Activated T-cell treated with anti-CD3 and anti-CD28 coated beads, Interleukin-2, amount 50 U/mL, for 24 hours (primary cell): Measurements from ENCODE around the gene CAMKK1.
"Not testable (repeated sequence)": the region's sequence is repeated elsewhere in the genome, so short reads cannot be mapped to it uniquely, and the experiment has no call there.

Experiments
- DNase-seq: peaks from one replicate; pipeline ENCODE4 v3.0.0-alpha.2; 2020
- H3K27ac Mint-ChIP-seq: 2 replicates; pipeline ENCODE4 v1.8.0; 2020; ENCODE audit warnings: mild to moderate bottlenecking, mixed read lengths
- H3K27me3 Mint-ChIP-seq: 2 replicates; pipeline ENCODE4 v1.8.0; 2020; ENCODE audit warnings: mixed read lengths
- H3K36me3 Mint-ChIP-seq: 2 replicates; pipeline ENCODE4 v1.8.0; 2020; ENCODE audit warnings: low read depth, mixed read lengths
- H3K4me1 Mint-ChIP-seq: 2 replicates; pipeline ENCODE4 v1.8.0; 2020; ENCODE audit warnings: low read depth, mixed read lengths
- H3K4me3 Mint-ChIP-seq: 2 replicates; pipeline ENCODE4 v1.8.0; 2020; ENCODE audit warnings: mild to moderate bottlenecking, moderate library complexity, mixed read lengths
- H3K9me3 Mint-ChIP-seq: 2 replicates; pipeline ENCODE4 v1.8.0; 2020; ENCODE audit warnings: mixed read lengths

Gene CAMKK1

DNA sequence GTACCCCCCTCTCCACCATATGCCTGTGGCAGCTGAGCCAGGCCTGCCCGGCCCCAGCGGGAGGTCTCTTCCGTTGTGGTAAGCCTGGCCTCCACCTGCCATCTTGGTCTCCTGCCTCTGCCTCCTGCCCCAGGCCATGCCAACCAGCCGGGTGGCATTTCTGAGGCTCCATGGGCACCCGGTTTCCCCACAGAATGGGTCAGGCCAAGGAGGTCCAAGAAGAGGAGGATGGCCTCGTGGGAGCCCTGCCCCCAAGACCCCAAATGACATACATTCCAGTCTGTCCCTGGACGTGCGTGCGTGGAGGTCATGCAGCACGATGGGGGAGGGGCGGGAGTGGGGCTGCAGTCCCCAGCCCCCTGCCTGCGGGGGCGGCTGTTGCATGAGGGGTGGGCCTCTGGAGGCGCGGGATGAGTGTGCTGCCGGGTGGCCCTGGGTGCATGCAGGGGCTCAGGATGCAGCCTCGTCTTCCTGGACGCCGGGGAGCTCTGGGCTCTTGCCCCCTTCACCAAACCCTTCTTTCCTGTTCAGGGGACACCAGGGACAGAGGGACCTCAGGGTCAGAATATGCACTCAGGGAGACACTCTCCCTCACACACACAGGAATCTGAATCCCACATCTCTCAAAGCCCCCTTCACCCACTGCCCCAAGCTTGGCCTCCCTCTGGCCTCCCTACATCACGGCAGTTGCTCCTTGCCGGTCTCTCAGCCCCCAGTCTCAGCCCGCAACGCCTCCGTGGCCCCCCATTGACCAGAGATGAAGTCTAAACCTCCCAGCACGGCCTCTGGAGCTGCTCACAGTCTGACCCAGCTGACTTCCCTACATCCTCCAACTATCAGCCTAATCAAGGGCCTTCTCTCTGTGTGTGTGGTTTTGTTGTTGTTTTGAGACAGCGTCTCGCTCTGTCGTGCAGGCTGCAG lies 30.8 kb downstream of the CAMKK1 start:
- no peak overlapping the region for H3K27ac Mint-ChIP-seq
- no peaks in the 10 kb centered on the region for H3K27me3 Mint-ChIP-seq
- H3K4me1 Mint-ChIP-seq = no peaks in the 10 kb centered on the region
- H3K9me3 Mint-ChIP-seq = no peaks in the 10 kb centered on the region
- DNase-seq = no peak
- peaks cover 25% of the 10 kb centered on the region for H3K36me3 Mint-ChIP-seq
- no peak overlapping the region for H3K4me3 Mint-ChIP-seq

DNA sequence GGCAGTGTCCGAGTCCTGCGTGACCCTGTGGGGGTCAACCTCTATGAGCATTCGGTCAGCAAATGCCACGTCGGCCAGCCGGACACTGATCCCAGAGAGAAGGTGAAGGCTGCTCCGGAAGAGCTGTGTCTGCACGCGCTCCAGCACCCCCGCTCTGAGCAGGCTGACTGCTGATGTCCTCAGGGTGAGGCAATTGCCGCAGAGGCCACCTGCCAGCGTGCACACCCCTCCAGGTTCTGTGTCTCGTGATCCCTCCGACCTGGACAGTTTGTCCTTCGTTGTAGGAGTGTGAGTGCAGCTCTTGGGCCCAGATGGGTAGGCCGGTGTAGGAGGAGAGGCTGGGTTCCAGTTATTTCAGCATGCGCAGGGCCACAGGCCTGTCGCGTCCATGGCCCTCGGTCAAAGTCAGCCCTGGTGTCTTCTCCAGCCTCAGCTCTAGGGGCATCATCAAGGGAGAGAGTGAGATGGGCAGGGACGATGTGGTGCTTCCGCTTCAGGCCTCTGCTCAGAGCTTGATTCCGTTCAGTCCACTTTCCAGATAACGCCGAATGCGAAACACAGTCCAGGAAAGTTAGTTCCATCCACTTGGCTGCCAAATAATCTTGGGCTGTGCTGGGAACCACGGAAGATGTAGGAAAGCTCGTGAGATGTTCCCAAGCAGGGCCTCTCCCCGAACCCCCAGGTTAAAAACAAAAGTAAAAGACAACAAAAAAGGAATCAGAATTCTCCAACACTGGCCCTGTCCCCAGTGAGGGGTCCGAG lies 31.7 kb downstream of the CAMKK1 start:
- DNase-seq = no peak
- Mint-ChIP-seq H3K27ac (no peak overlapping the region), H3K9me3 (no peaks in the 10 kb centered on the region), H3K36me3 (peaks cover 25% of the 10 kb centered on the region), H3K4me1 (no peaks in the 10 kb centered on the region), H3K4me3 (no peak overlapping the region), H3K27me3 (no peaks in the 10 kb centered on the region)

DNA sequence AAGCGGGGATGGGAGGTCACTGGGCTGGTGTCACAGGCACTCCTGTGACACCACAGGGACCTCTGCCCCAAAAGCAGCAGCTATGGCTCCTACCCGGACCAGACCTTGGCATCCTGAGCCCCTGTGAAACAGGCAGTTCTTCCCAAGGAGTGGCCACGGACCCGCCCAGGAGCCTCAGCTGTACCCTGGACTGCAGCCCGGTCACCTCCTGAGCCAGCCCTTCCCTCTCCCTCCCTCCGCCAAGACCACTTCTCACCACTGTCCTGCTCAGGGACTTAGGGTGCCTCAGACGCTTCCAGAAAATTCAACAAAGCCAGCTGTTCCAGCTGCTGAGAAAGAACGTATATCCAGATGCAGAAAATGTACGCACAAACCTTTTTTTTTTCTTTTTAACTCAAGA lies 32.9 kb downstream of the CAMKK1 start:
- peaks cover 25% of the 10 kb centered on the region for H3K36me3 Mint-ChIP-seq
- H3K4me3 Mint-ChIP-seq = no peak overlapping the region
- no peak for DNase-seq
- no peaks in the 10 kb centered on the region for H3K4me1 Mint-ChIP-seq
- no peak overlapping the region for H3K27ac Mint-ChIP-seq
- no peaks in the 10 kb centered on the region for H3K27me3 Mint-ChIP-seq
- no peaks in the 10 kb centered on the region for H3K9me3 Mint-ChIP-seq

DNA sequence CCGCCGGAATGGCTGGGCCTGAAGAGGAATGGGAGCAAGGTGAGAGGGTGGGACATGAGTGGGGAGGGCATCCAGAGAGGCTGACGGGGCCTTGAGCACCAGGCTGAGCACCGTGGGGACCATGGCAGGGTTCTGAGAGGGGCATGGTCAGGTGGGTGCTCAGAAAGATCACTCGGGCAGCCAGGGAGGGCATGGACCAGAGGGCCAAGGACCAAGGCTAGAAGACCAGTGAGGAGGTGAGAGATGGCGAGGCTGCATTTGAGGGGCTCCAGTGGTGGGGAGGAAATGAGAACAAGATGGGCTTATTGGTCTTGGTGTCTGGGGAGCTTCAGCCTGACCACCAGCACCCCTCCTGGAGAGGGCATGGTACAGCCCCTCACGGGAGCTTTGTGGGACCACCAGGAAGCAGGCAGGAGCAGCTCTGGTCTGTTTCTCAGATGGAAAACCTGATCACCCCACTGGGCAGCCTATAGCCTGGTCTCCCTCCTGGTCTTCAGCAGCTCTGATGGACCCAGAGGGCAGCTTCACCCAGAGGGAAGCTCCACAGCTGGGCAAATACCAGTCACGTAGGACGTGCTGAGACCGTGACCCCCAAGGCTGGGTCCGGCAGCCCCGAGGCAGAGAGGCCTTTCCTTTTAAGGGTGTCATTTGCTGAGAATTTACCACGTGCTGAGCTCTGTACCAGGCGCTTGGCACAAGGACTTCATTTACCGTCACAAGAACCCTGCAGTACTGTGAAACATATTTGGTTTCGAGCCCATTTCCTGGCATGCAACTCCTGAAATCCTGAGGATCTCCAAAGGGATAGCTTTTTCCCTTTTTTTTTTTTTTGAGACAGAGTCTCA lies 35.4 kb downstream of the CAMKK1 start:
- Mint-ChIP-seq H3K4me1 (no peaks in the 10 kb centered on the region), H3K27me3 (no peaks in the 10 kb centered on the region), H3K27ac (no peak overlapping the region), H3K9me3 (no peaks in the 10 kb centered on the region), H3K4me3 (no peak overlapping the region), H3K36me3 (peaks cover 24% of the 10 kb centered on the region)
- DNase-seq = no peak

DNA sequence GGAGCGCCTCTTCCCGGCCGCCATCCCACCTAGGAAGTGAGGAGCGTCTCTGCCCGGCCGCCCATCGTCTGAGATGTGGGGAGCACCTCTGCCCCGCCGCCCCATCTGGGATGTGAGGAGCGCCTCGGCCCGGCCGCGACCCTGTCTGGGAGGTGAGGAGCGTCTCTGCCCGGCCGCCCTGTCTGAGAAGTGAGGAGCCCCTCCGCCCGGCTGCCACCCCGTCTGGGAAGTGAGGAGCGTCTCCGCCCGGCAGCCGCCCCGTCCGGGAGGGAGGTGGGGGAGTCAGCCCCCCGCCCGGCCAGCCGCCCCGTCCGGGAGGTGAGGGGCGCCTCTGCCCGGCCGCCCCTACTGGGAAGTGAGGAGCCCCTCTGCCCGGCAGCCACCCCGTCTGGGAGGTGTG lies 38.6 kb downstream of the CAMKK1 start:
- not testable (repeated sequence) for H3K9me3 Mint-ChIP-seq, H3K36me3 Mint-ChIP-seq, H3K4me1 Mint-ChIP-seq, H3K4me3 Mint-ChIP-seq, H3K27ac Mint-ChIP-seq, H3K27me3 Mint-ChIP-seq, DNase-seq

DNA sequence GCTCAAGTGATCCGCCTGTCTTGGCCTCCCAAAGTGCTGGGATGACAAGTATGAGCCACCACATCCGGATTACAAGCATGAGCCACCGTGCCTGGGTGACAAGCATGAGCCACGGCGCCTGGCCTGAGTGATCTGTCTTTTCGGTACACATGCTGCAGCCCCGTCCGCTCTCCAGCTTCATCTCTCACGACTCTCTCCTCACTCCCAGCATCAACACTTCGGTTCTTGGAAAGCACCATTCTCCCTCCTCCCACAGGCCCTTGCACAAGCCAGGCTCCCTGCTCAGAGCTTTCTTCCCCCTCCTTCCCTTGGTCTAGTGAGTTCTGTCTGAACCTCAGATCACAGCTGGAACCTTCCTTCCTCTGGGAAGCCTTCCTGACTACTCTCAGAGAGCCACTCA lies 40.3 kb downstream of the CAMKK1 start:
- Mint-ChIP-seq H3K36me3 (no peaks in the 10 kb centered on the region), H3K9me3 (no peaks in the 10 kb centered on the region), H3K4me3 (no peak overlapping the region), H3K27me3 (no peaks in the 10 kb centered on the region), H3K4me1 (no peaks in the 10 kb centered on the region), H3K27ac (no peak overlapping the region)
- no peak for DNase-seq

DNA sequence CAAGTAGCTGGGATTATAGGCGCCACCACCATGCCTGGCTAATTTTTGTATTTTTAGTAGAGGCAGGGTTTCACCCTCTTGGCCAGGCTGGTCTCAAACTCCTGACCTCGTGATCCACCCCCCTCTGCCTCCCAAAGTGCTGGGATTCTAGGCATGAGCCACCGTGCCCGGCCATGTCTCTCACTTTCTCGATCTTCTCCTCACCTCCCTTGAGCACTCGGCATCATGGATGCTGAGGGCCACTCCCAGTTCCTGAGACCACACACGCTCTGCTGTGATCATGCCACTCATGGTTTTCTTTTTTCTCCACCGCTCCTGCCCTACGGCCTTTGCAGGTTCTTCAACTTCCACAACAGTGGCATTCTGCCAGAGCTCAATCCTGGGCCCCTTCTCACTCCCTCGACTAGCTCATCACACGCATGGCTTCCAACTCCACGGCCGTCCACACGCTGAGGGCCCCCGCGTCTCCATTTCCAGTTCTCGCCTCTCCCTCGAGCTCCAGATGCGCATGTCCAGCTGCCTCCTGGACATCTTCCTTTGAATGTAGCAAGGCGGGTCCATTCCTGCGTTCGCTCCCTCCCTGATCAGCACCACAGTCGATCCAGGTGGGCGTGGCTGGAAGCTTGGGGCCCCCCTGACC lies 41.3 kb downstream of the CAMKK1 start:
- H3K27ac Mint-ChIP-seq = no peak overlapping the region
- no peaks in the 10 kb centered on the region for H3K9me3 Mint-ChIP-seq
- H3K27me3 Mint-ChIP-seq = no peaks in the 10 kb centered on the region
- no peak overlapping the region for H3K4me3 Mint-ChIP-seq
- DNase-seq = no peak
- H3K36me3 Mint-ChIP-seq = no peaks in the 10 kb centered on the region
- H3K4me1 Mint-ChIP-seq = peaks cover 4% of the 10 kb centered on the region

DNA sequence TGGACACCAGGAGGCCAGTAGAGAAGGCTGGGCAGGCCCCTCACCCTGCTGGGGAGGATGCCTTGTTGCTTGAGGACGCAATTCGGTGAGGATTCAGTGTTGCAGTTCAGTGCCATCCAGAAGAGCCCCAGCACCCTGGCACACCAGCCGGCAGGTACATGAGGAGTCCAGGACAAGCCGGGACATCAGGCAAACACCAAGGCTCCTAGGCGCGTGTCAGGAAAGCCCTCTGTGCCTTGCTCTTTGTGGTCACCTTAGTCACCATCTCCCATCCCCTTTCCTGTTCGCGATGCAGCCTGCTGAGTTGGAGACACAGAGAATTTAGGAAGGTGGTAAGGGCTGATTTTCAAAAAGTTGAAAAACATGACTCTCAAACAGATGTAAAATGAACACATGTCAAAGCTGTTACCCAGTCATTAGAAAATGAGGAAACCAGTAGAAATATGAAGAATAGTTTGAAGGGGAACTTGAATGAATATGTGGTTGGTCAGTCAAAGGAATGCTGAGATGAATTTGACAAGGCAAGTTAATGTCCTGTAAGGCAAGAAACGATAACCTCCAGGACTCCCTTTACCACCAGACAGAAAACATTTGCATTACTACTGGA lies 44.5 kb downstream of the CAMKK1 start:
- Mint-ChIP-seq H3K4me3 (no peak overlapping the region), H3K27me3 (no peaks in the 10 kb centered on the region), H3K9me3 (no peaks in the 10 kb centered on the region), H3K4me1 (peaks cover 25% of the 10 kb centered on the region), H3K27ac (no peak overlapping the region), H3K36me3 (peaks cover 23% of the 10 kb centered on the region)
- DNase-seq = peak; percentile 9

DNA sequence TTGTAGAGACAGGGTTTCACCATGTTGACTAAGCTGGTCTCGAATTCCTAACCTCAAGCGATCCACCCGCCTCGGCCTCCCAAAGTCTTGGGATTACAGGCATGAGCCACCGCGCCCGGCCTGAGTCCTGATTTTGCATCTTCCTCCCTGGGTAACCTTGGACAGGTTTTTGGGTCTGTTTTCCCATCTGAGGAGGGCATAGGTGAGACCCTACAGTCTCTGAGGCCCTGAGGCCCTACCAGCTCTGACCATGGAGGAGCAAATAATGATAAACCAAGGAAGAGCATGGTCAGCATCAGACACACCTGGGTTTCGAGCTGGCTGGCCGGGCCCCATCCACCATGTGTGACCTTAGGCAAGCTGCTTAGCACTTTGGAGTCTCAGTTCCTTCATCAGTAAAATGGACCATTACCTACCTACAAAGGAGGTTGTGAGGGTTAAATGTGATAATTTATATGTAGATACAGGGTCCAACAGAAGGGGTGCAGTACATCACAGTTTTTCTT lies 45.6 kb downstream of the CAMKK1 start:
- H3K27me3 Mint-ChIP-seq = no peaks in the 10 kb centered on the region
- no peak overlapping the region for H3K27ac Mint-ChIP-seq
- H3K4me3 Mint-ChIP-seq = no peak overlapping the region
- DNase-seq = no peak
- H3K9me3 Mint-ChIP-seq = no peaks in the 10 kb centered on the region
- peaks cover 30% of the 10 kb centered on the region for H3K4me1 Mint-ChIP-seq
- peaks cover 34% of the 10 kb centered on the region for H3K36me3 Mint-ChIP-seq

DNA sequence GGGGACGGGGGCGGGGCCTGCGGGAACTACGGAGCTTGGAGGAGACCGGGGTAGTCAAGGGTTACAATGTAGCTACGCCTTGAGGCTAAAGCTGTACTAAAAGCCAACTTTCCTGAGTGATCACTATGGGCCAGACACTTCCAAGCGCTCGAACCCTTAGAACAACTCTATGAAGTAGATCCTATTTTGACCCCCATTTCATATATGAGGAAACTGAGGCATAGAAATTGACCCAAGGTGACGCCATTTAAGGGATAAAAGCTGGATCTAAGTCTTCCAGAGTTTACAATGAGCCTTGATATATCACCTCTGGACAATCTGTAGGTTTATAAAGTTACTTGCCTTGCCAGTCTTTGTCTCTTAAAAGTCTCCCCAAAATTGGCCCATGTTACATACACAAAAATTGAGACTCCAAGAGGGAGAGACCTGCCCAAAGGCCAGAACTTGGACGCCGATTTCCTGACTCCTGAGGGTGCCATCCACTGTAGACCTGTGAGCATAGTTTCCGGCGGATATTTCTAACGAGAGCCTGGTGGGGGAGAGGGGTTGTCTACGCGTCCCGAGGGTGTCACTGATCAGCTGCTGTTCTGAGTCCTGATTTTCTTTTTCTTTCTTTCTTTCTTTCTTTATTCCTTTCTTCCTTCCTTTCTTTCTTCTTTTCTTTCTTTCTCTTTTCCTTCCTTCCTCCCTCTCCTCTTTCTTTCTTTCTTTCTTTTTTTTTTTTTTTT lies 46.3 kb downstream of the CAMKK1 start:
- Mint-ChIP-seq H3K27me3 (no peaks in the 10 kb centered on the region), H3K9me3 (no peaks in the 10 kb centered on the region), H3K4me1 (peaks cover 30% of the 10 kb centered on the region), H3K4me3 (peak overlapping the region; percentile 97), H3K27ac (no peak overlapping the region), H3K36me3 (peaks cover 39% of the 10 kb centered on the region)
- no peak for DNase-seq

DNA sequence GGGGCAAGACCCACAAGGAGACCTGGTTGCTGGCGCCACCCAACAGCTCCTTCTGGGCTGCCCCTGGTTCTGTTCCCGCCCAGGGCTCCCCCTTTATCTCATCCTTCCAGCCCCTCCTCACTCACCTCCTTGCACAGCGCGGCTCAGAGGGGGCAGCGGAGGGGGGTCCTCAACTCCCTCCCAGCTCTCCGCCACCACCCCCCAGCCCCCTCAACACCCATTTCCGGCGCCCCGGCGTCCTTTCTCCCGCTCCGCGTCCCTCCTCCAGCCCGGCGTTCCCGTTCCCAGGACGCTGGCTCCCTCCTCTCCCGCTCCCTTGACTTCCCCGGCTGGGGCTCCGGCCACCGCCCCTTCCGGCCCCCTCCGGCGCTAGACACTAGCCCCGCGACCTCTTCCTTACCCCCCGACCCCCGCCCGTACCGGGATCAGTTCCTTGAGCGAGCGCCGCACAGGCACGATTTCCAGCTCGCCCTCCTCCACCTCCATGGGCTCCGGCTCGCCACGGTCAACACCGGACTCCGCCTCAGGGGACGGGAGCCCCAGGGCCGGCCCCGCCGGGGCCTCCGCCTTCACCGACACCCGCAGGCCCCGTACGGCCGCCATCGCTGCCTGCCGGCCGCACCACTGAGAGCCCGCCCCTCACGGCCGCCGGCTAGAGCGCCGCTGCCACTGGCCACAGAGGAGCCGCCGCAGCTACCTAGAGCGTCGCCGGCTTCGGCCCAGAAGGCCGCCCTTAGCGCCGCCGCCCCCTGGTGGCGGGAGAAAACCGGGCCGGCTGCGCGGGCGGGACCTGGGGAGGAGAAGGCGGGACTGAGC lies 47.0 kb downstream of the CAMKK1 start, which contains the start of gene NCBP3:
Gene NCBP3, minus strand, starts transcription at position 626 of the 816 bp plus-strand sequence. Its CDS starts 23 bp downstream, at position 603.
- peak; percentile 95 for DNase-seq
- H3K4me1 Mint-ChIP-seq = peaks cover 31% of the 10 kb centered on the region
- no peaks in the 10 kb centered on the region for H3K9me3 Mint-ChIP-seq
- H3K36me3 Mint-ChIP-seq = peaks cover 47% of the 10 kb centered on the region
- H3K27me3 Mint-ChIP-seq = no peaks in the 10 kb centered on the region
- peak within 1 kb of the TSS; percentile 97 for H3K4me3 Mint-ChIP-seq
- peak within 1 kb of the TSS; percentile 95 for H3K27ac Mint-ChIP-seq

DNA sequence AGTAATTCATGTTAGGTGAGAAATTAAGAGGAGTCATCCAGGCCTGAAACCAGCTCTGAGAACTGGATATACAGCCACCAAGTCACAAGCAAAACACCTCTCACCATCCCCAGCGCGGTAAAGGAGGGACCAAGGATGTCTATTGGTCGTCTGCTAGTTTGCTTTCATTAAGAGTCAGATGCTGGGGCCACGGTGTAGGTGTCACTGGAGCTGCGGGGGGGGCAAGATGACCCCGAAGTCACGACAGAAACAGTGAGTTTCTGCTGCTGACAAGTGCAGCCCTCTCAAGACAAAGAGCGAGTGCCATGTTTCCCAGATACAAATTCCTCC lies 47.6 kb downstream of the CAMKK1 start:
- no peak for DNase-seq
- peaks cover 53% of the 10 kb centered on the region for H3K36me3 Mint-ChIP-seq
- H3K9me3 Mint-ChIP-seq = no peaks in the 10 kb centered on the region
- peak overlapping the region; percentile 97 for H3K4me3 Mint-ChIP-seq
- no peaks in the 10 kb centered on the region for H3K27me3 Mint-ChIP-seq
- peak overlapping the region; percentile 95 for H3K27ac Mint-ChIP-seq
- peaks cover 35% of the 10 kb centered on the region for H3K4me1 Mint-ChIP-seq
